ENCODE data around the gene SOX1. TPM values are rescaled to one million over a fixed set of nuclear protein-coding genes. Genes with fewer than 3 reads are reported as not detected.

SOX1 gene
- total and polyA plus RNA-seq, 2 experiments from 2014 or later = 0.11 TPM; not detected in 1

- Histone ChIP-seq H4K20me1 (ENCODE audit: insufficient read depth, poor library complexity, severe bottlenecking) (no peaks in the 10 kb centered on the region), H3K4me2 (no peak overlapping the region), H2AFZ (no peak overlapping the region), H3K4me3 (no peak overlapping the region), H3K27me3 (peaks cover 85% of the 10 kb centered on the region), H3K79me2 (no peaks in the 10 kb centered on the region), H3K9me3 (ENCODE audit: low read depth) (no peaks in the 10 kb centered on the region), H3K27ac (no peak overlapping the region), H3K4me1 (ENCODE audit: insufficient read depth) (no peaks in the 10 kb centered on the region), H3K36me3 (replicated peaks; ENCODE audit: insufficient read depth, low read depth) (no peaks in the 10 kb centered on the region), H3K9me2 (replicated peaks; ENCODE audit: insufficient read depth) (no peaks in the 10 kb centered on the region)
- TF ChIP-seq EZH2 (IDR thresholded peaks at IDR 0.05; ENCODE audit: borderline replicate concordance) (no peak), CTCF (IDR thresholded peaks at IDR 0.05; ENCODE audit: poor library complexity) (no peak), EZH2phosphoT487 (IDR thresholded peaks at IDR 0.05; ENCODE audit: low read depth, severe bottlenecking, unreplicated experiment) (no peak)
- DNase-seq (ENCODE audit: low spot score) = no peak
- 94% methylated on average over 9 of the region's 9 CpGs for WGBS (ENCODE audit: low lambda C conversion rate, missing lambda C conversion rate)
Observed at GRCh38 chr13:112096959-112097358, 30.0 kb downstream of the SOX1 start.

GRCh38 chr13:112097770-112098169 is 30.8 kb downstream of the SOX1 start:
- no peaks in the 10 kb centered on the region for H3K79me2 ChIP-seq
- H3K4me2 ChIP-seq = no peak overlapping the region
- TF ChIP-seq CTCF (IDR thresholded peaks at IDR 0.05; ENCODE audit: poor library complexity) = no peak
- TF ChIP-seq EZH2 (IDR thresholded peaks at IDR 0.05; ENCODE audit: borderline replicate concordance) = no peak
- no peak for TF ChIP-seq EZH2phosphoT487 (IDR thresholded peaks at IDR 0.05; ENCODE audit: low read depth, severe bottlenecking, unreplicated experiment)
- H3K4me1 ChIP-seq (ENCODE audit: insufficient read depth) = no peaks in the 10 kb centered on the region
- 74% methylated on average over 10 of the region's 10 CpGs for WGBS (ENCODE audit: low lambda C conversion rate, missing lambda C conversion rate)
- peaks cover 85% of the 10 kb centered on the region for H3K27me3 ChIP-seq
- H3K36me3 ChIP-seq (replicated peaks; ENCODE audit: insufficient read depth, low read depth) = no peaks in the 10 kb centered on the region
- no peak overlapping the region for H3K4me3 ChIP-seq
- no peaks in the 10 kb centered on the region for H4K20me1 ChIP-seq (ENCODE audit: insufficient read depth, poor library complexity, severe bottlenecking)
- no peaks in the 10 kb centered on the region for H3K9me2 ChIP-seq (replicated peaks; ENCODE audit: insufficient read depth)
- H3K27ac ChIP-seq = no peak overlapping the region
- DNase-seq (ENCODE audit: low spot score) = no peak
- H3K9me3 ChIP-seq (ENCODE audit: low read depth) = no peaks in the 10 kb centered on the region
- H2AFZ ChIP-seq = no peak overlapping the region

- no peak for TF ChIP-seq CTCF (IDR thresholded peaks at IDR 0.05; ENCODE audit: poor library complexity)
- TF ChIP-seq EZH2phosphoT487 (IDR thresholded peaks at IDR 0.05; ENCODE audit: low read depth, severe bottlenecking, unreplicated experiment) = no peak
- TF ChIP-seq EZH2 (IDR thresholded peaks at IDR 0.05; ENCODE audit: borderline replicate concordance) = no peak
- H3K9me3 ChIP-seq (ENCODE audit: low read depth) = no peaks in the 10 kb centered on the region
- H3K27me3 ChIP-seq = peaks cover 86% of the 10 kb centered on the region
- WGBS (ENCODE audit: low lambda C conversion rate, missing lambda C conversion rate) = 74% methylated on average over 9 of the region's 9 CpGs
- H3K27ac ChIP-seq = no peak overlapping the region
- no peaks in the 10 kb centered on the region for H4K20me1 ChIP-seq (ENCODE audit: insufficient read depth, poor library complexity, severe bottlenecking)
- no peak overlapping the region for H3K4me3 ChIP-seq
- H3K4me2 ChIP-seq = no peak overlapping the region
- no peak for DNase-seq (ENCODE audit: low spot score)
- H2AFZ ChIP-seq = no peak overlapping the region
- no peaks in the 10 kb centered on the region for H3K36me3 ChIP-seq (replicated peaks; ENCODE audit: insufficient read depth, low read depth)
- no peaks in the 10 kb centered on the region for H3K4me1 ChIP-seq (ENCODE audit: insufficient read depth)
- no peaks in the 10 kb centered on the region for H3K9me2 ChIP-seq (replicated peaks; ENCODE audit: insufficient read depth)
- no peaks in the 10 kb centered on the region for H3K79me2 ChIP-seq
Observed at GRCh38 chr13:112098699-112099098, 31.8 kb downstream of the SOX1 start.

All from hepatocyte (in vitro differentiated cells).